Measurements from ENCODE around the gene PHGDH. TPM values are rescaled to one million over a fixed set of nuclear protein-coding genes. Genes with fewer than 3 reads are reported as not detected.

PHGDH gene
- total and polyA plus RNA-seq, 2 of the 13 experiments (the other 11 are each of a cell fraction or from before 2014, with no cell fraction given) = 95.8 to 133 TPM

DNA sequence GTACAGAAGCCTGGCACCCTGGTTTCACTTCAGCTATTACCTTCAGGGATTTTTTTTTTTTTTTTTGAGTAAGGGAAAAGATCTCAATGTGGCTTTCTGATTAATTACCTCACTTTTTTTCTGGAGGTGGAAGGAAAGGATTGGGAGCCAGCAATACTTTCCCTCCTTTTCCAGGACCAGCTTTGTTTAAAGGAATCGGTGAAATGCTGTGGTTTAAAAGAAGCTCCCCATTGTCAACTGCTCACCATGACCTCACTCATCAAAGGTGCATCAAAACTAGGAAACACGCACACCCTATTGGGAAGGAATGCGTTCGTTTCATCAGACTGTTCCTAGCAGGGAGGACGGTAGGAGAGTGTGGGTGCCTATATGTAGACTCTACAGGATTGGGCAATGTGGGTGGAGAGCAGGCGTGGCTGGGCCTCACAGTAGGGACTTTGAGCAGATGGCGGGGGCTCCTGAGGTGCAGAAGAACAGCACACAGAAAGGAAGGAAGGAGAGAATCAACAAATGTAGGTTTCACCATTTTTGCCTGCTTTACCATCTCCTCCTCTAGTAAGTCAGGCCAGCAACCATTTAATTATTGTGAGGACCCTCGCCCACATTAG is 13.0 kb downstream of the PHGDH start (continued):
- TF ChIP-seq, protein P1, sequence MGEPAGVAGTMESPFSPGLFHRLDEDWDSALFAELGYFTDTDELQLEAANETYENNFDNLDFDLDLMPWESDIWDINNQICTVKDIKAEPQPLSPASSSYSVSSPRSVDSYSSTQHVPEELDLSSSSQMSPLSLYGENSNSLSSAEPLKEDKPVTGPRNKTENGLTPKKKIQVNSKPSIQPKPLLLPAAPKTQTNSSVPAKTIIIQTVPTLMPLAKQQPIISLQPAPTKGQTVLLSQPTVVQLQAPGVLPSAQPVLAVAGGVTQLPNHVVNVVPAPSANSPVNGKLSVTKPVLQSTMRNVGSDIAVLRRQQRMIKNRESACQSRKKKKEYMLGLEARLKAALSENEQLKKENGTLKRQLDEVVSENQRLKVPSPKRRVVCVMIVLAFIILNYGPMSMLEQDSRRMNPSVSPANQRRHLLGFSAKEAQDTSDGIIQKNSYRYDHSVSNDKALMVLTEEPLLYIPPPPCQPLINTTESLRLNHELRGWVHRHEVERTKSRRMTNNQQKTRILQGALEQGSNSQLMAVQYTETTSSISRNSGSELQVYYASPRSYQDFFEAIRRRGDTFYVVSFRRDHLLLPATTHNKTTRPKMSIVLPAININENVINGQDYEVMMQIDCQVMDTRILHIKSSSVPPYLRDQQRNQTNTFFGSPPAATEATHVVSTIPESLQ (CRISPR knock-in tag; conservative IDR thresholded peaks at IDR 0.05) = no peak
- TF ChIP-seq ZNF326 (CRISPR knock-in tag; IDR thresholded peaks at IDR 0.05; ENCODE audit: borderline replicate concordance) = no peak
- TF ChIP-seq ZNF780A (CRISPR knock-in tag; IDR thresholded peaks at IDR 0.05) = no peak
- no peak for TF ChIP-seq MAFK (conservative IDR thresholded peaks at IDR 0.05 in 1 of 2, IDR thresholded peaks at IDR 0.05 in 1 of 2; ENCODE audit: low read length in 2 of 2)
- TF ChIP-seq POLR2A (IDR thresholded peaks at IDR 0.05; ENCODE audit: insufficient read depth in 1 of 2, low read depth in 2 of 2, low read length in 2 of 2) = peak; percentile 51 to 54; a peak in 3 of 4 replicates
- TF ChIP-seq, protein P2, sequence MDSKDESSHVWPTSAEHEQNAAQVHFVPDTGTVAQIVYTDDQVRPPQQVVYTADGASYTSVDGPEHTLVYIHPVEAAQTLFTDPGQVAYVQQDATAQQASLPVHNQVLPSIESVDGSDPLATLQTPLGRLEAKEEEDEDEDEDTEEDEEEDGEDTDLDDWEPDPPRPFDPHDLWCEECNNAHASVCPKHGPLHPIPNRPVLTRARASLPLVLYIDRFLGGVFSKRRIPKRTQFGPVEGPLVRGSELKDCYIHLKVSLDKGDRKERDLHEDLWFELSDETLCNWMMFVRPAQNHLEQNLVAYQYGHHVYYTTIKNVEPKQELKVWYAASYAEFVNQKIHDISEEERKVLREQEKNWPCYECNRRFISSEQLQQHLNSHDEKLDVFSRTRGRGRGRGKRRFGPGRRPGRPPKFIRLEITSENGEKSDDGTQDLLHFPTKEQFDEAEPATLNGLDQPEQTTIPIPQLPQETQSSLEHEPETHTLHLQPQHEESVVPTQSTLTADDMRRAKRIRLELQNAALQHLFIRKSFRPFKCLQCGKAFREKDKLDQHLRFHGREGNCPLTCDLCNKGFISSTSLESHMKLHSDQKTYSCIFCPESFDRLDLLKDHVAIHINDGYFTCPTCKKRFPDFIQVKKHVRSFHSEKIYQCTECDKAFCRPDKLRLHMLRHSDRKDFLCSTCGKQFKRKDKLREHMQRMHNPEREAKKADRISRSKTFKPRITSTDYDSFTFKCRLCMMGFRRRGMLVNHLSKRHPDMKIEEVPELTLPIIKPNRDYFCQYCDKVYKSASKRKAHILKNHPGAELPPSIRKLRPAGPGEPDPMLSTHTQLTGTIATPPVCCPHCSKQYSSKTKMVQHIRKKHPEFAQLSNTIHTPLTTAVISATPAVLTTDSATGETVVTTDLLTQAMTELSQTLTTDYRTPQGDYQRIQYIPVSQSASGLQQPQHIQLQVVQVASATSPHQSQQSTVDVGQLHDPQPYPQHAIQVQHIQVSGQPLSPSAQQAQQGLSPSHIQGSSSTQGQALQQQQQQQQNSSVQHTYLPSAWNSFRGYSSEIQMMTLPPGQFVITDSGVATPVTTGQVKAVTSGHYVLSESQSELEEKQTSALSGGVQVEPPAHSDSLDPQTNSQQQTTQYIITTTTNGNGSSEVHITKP (CRISPR knock-in tag; IDR thresholded peaks at IDR 0.05; ENCODE audit: low read depth) = peak; percentile 54; the same call in 1 of the 2 replicates
- TF ChIP-seq JARID2 (CRISPR knock-in tag; IDR thresholded peaks at IDR 0.05; ENCODE audit: insufficient replicate concordance) = no peak
- peak; percentile 61; the same call in 1 of the 3 replicates for TF ChIP-seq MXI1 (IDR thresholded peaks at IDR 0.05; ENCODE audit: borderline replicate concordance, low read depth, low read length)
- TF ChIP-seq ZNF30 (CRISPR knock-in tag; IDR thresholded peaks at IDR 0.05) = no peak
- peak; percentile 44; the same call in 1 of the 2 replicates for TF ChIP-seq ZFX (CRISPR knock-in tag; IDR thresholded peaks at IDR 0.05; ENCODE audit: low read depth)
- TF ChIP-seq GATA4 (IDR thresholded peaks at IDR 0.05; ENCODE audit: borderline replicate concordance, low read depth) = no peak
- no peak for TF ChIP-seq ZBTB14 (CRISPR knock-in tag; IDR thresholded peaks at IDR 0.05)
- TF ChIP-seq ZFP37 (CRISPR knock-in tag; IDR thresholded peaks at IDR 0.05; ENCODE audit: borderline replicate concordance) = no peak
- peak; percentile 86 for TF ChIP-seq KDM6A (CRISPR knock-in tag; IDR thresholded peaks at IDR 0.05; ENCODE audit: low read depth)
- TF ChIP-seq, protein P3, sequence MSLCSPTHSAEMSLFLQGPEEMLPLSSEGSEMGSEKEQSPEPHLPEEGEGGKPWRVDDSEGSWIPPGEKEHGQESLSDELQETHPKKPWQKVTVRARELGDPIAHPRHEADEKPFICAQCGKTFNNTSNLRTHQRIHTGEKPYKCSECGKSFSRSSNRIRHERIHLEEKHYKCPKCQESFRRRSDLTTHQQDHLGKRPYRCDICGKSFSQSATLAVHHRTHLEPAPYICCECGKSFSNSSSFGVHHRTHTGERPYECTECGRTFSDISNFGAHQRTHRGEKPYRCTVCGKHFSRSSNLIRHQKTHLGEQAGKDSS (CRISPR knock-in tag; IDR thresholded peaks at IDR 0.05; ENCODE audit: borderline replicate concordance, low read depth) = no peak; the same call in 1 of the 2 replicates
- TF ChIP-seq NR0B2 (CRISPR knock-in tag; IDR thresholded peaks at IDR 0.05) = no peak

Data from HepG2 (cell line).